HEK293T (cell line): ENCODE data around the gene ROS1.

Experiments used
- ELF4 ChIP-seq: fragments of 450-650 bp; IDR thresholded peaks from 2 replicates; pipeline ENCODE4 v1.6.1; 2017; ENCODE audit warnings: antibody characterized with exemption
- FOXA1 ChIP-seq: fragments of 450-650 bp; IDR thresholded peaks from 2 replicates; pipeline ENCODE4 v1.6.1; 2016; ENCODE audit warnings: mild to moderate bottlenecking
- FOXK2 ChIP-seq: fragments of 450-650 bp; IDR thresholded peaks from 2 replicates; pipeline ENCODE4 v1.6.1; 2016; ENCODE audit warnings: mild to moderate bottlenecking
- FOXM1 ChIP-seq: fragments of 450-650 bp; IDR thresholded peaks from 2 replicates; pipeline ENCODE4 v1.6.1; 2017; ENCODE audit warnings: mild to moderate bottlenecking, borderline replicate concordance
- LEF1 ChIP-seq: fragments of 450-650 bp; IDR thresholded peaks from 2 replicates; pipeline ENCODE4 v1.6.1; 2017; ENCODE audit warnings: mild to moderate bottlenecking, borderline replicate concordance
- SUZ12 ChIP-seq: fragments of 450-650 bp; IDR thresholded peaks from 2 replicates; pipeline ENCODE4 v1.6.1; 2016; ENCODE audit warnings: mild to moderate bottlenecking
- TARDBP ChIP-seq: fragments of 450-650 bp; IDR thresholded peaks from 2 replicates; pipeline ENCODE4 v1.6.1; 2016
- ZNF384 ChIP-seq: fragments of 450-650 bp; IDR thresholded peaks from 2 replicates; pipeline ENCODE4 v1.6.1; 2016

GRCh38 chr6:117414770-117415169 is 11.0 kb downstream of the ROS1 start:
- TF ChIP-seq SUZ12 (no peak), LEF1 (no peak), FOXA1 (no peak), TARDBP (no peak), ZNF384 (no peak), ELF4 (no peak), FOXK2 (no peak), FOXM1 (no peak)
